ENCODE measurements around the gene CAMSAP2.

DNA sequence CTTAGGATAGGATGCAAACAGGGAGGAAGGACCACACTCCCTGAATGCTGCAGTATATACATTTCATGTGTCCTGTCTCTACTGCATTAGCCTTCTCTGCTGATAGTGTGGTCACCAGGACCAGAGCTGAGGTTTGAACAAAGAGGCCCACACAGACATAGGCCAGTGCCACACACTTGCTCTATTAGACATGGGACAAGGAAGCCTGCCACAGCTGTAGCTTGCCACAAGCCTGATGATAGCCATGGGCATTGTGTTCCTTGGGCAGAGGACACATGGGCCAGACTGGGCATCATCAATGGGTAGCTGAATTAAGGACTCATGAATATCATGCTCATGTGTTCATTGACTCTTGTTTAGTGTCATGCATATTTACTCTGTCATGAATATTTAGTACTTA lies 10.4 kb downstream of the CAMSAP2 start:
- TF ChIP-seq, protein P1, sequence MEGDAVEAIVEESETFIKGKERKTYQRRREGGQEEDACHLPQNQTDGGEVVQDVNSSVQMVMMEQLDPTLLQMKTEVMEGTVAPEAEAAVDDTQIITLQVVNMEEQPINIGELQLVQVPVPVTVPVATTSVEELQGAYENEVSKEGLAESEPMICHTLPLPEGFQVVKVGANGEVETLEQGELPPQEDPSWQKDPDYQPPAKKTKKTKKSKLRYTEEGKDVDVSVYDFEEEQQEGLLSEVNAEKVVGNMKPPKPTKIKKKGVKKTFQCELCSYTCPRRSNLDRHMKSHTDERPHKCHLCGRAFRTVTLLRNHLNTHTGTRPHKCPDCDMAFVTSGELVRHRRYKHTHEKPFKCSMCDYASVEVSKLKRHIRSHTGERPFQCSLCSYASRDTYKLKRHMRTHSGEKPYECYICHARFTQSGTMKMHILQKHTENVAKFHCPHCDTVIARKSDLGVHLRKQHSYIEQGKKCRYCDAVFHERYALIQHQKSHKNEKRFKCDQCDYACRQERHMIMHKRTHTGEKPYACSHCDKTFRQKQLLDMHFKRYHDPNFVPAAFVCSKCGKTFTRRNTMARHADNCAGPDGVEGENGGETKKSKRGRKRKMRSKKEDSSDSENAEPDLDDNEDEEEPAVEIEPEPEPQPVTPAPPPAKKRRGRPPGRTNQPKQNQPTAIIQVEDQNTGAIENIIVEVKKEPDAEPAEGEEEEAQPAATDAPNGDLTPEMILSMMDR (conservative IDR thresholded peaks at IDR 0.05; ENCODE audit: low read depth, low read length): no peak
- no peak for TF ChIP-seq POLR2A (IDR thresholded peaks at IDR 0.05; ENCODE audit: low read depth, low read length)
- no peak for TF ChIP-seq CEBPB (IDR thresholded peaks at IDR 0.05; ENCODE audit: low read depth, low read length)
- TF ChIP-seq RAD21 (IDR thresholded peaks at IDR 0.05; ENCODE audit: low read length): no peak
- TF ChIP-seq MAZ (IDR thresholded peaks at IDR 0.05; ENCODE audit: borderline replicate concordance, low read depth, low read length): no peak
- TF ChIP-seq, protein P2, sequence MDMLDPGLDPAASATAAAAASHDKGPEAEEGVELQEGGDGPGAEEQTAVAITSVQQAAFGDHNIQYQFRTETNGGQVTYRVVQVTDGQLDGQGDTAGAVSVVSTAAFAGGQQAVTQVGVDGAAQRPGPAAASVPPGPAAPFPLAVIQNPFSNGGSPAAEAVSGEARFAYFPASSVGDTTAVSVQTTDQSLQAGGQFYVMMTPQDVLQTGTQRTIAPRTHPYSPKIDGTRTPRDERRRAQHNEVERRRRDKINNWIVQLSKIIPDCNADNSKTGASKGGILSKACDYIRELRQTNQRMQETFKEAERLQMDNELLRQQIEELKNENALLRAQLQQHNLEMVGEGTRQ (IDR thresholded peaks at IDR 0.05; ENCODE audit: low read depth, low read length): no peak

Measured in IMR-90 (cell line).